ENCODE measurements around the gene RYR1. TPM values are rescaled to one million over a fixed set of nuclear protein-coding genes. Genes with fewer than 3 reads are reported as not detected.
"Not testable (repeated sequence)": the region's sequence is repeated elsewhere in the genome, so short reads cannot be mapped to it uniquely, and the experiment has no call there.

The RYR1 gene
- total RNA-seq, 4 donors from 2014 or later: 0.20 to 2.1 (median 1.4) TPM

DNA sequence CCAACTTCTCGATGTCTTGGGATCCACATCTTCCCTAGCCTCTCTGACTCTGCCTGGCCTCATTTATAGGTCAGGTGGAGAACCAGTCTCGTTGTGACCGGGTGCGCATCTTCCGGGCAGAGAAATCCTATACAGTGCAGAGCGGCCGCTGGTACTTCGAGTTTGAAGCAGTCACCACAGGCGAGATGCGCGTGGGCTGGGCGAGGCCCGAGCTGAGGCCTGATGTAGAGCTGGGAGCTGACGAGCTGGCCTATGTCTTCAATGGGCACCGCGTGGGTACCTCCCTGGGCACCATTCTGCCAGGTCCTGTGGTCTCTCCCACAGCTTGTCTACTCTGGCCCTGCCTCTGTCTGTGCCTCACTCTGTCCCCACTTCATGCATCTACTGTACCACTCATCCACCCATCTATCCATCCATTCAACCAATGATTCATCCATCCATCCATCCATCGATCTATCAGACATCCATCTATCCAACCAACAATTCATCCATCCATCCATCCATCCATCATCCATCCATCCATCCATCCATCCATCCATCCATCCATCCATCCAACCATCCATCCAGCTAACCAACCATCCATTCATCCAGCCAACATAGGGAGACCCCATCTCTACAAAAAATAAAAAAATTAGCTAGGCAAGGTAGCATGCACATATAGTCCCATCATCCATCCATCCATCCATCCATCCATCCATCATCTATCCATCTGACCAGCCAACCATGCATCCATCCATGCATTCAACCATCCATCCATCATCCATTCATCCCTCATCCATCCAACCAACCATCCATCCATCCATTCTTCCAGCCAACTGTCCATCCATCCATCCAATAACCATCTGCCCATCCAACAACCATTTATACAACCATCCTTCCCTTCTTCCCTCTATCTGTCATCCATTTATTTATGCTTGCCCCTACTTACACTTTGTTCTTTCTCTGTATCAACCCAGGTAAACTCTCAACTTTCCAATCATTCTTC is 34.3 kb downstream of the RYR1 start:
- TF ChIP-seq POLR2AphosphoS5 (IDR thresholded peaks at IDR 0.05) (no peak), POLR2A (IDR thresholded peaks at IDR 0.05) (no peak), EP300 (IDR thresholded peaks at IDR 0.05; ENCODE audit: low read depth) (no peak)
- TF ChIP-seq, protein P1, sequence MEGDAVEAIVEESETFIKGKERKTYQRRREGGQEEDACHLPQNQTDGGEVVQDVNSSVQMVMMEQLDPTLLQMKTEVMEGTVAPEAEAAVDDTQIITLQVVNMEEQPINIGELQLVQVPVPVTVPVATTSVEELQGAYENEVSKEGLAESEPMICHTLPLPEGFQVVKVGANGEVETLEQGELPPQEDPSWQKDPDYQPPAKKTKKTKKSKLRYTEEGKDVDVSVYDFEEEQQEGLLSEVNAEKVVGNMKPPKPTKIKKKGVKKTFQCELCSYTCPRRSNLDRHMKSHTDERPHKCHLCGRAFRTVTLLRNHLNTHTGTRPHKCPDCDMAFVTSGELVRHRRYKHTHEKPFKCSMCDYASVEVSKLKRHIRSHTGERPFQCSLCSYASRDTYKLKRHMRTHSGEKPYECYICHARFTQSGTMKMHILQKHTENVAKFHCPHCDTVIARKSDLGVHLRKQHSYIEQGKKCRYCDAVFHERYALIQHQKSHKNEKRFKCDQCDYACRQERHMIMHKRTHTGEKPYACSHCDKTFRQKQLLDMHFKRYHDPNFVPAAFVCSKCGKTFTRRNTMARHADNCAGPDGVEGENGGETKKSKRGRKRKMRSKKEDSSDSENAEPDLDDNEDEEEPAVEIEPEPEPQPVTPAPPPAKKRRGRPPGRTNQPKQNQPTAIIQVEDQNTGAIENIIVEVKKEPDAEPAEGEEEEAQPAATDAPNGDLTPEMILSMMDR (IDR thresholded peaks at IDR 0.05): no peak
- in situ Hi-C loops (cut with MboI; ENCODE audit: low pct_ligation_motif_present in 1 of 4, low pct_unique_long_range_greater_than_20kb in 1 of 4, low sequenced_read_pairs in 3 of 4): no loop called here
- 87 to 92% methylated on average over 12 to 17 of the region's 17 CpGs for WGBS, 2 donors (ENCODE audit: low coverage in 1 of 2)
- Histone ChIP-seq H3K27ac (no peak overlapping the region), H3K9me3 (no peaks in the 10 kb centered on the region), H3K36me3 (no peaks in the 10 kb centered on the region), H3K4me3 (no peak overlapping the region), H3K27me3 (no peaks in the 10 kb centered on the region), H3K4me1 (no peaks in the 10 kb centered on the region)
- DNase-seq: no peak
- intact Hi-C loops (cut with DNase I; ENCODE audit: low total_unique reads): no loop called here

DNA sequence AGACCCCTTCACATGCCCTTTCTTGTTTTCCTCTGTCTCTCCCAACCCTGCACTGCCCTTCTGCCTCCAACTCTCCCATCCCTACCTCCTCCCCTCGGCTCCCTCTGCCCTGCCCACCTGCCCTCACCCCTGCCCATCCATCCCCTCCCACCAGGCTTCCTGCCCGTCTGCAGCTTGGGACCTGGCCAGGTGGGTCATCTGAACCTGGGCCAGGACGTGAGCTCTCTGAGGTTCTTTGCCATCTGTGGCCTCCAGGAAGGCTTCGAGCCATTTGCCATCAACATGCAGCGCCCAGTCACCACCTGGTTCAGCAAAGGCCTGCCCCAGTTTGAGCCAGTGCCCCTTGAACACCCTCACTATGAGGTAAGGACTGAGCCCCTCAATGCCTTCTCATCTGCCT is 35.7 kb downstream of the RYR1 start:
- Histone ChIP-seq H3K27me3 (no peaks in the 10 kb centered on the region), H3K9me3 (no peaks in the 10 kb centered on the region), H3K27ac (no peak overlapping the region), H3K36me3 (no peaks in the 10 kb centered on the region), H3K4me3 (no peak overlapping the region), H3K4me1 (no peaks in the 10 kb centered on the region)
- DNase-seq: no peak
- TF ChIP-seq POLR2A (IDR thresholded peaks at IDR 0.05) (no peak), EP300 (IDR thresholded peaks at IDR 0.05; ENCODE audit: low read depth) (no peak), POLR2AphosphoS5 (IDR thresholded peaks at IDR 0.05) (no peak)
- TF ChIP-seq, protein P1 (IDR thresholded peaks at IDR 0.05): no peak
- intact Hi-C loops (cut with DNase I; ENCODE audit: low total_unique reads): no loop called here
- in situ Hi-C loops (cut with MboI; ENCODE audit: low pct_ligation_motif_present in 1 of 4, low pct_unique_long_range_greater_than_20kb in 1 of 4, low sequenced_read_pairs in 3 of 4): no loop called here
- WGBS, 2 donors (ENCODE audit: low coverage in 1 of 2): 54% methylated on average over 5 of the region's 5 CpGs; no CpG with 5 or more reads in 1 of the 2 donors

DNA sequence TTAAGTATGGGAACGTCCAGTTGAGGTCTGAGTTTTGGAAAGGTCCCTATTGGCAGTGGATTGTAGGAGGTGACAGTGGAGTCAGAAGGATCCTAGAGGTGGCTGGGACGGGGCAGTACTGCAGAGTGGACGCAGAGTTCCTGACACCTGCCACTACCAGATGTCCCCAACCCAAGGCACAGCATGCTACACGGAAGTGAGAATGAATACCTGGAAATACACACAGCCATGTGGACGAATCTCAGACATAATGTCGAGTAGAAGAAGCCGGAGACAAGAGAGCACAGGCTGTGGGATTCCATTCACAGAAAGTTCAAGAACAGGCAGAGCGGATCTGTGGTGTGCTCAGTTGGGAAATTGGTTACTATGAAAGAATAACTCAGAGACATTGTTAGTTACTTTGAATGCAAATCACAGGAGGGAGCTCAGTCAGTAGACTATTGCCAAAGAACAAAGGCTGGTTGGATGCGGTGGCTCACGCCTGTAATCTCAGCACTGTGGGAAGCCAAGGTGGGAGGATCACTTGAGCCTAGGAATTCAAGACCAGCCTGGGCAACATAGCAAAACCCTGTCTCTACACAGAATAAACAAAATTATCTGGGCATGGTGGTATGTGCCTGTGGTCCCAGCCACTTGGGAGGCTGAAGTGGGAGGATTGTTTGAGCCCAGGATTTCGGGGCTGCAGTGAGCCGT is 37.4 kb downstream of the RYR1 start:
- 68 to 75% methylated on average over 7 to 12 of the region's 12 CpGs for WGBS, 2 donors (ENCODE audit: low coverage in 1 of 2)
- no peaks in the 10 kb centered on the region for H3K4me1 ChIP-seq

DNA sequence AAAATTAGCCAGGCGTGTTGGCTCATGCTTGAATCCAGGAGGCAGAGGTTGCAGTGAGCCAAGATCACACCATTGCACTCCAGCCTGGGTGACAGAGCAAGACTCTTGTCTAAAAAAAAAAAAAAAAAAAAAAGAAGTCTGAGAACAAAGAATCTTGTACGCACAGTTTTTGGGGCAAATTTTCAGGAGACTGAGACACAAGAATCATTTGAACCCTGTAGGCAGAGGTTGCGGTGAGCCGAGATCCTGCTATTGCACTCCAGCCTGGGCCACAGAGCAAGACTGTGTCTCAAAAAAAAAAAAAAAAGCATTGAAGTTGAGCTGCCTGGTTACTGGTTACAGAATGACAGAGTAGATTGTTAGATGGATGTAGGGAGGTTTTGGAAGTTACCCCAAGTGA is 39.2 kb downstream of the RYR1 start:
- 85% methylated on average over 4 of the region's 4 CpGs; no CpG with 5 or more reads in 1 of the 2 donors for WGBS, 2 donors (ENCODE audit: low coverage in 1 of 2)
- DNase-seq; H3K27me3 ChIP-seq; H3K4me3 ChIP-seq; in situ Hi-C loops (cut with MboI; ENCODE audit: low pct_ligation_motif_present in 1 of 4, low pct_unique_long_range_greater_than_20kb in 1 of 4, low sequenced_read_pairs in 3 of 4); H3K4me1 ChIP-seq; intact Hi-C loops (cut with DNase I; ENCODE audit: low total_unique reads); H3K27ac ChIP-seq; H3K9me3 ChIP-seq; H3K36me3 ChIP-seq: not testable (repeated sequence)

More for the DNA sequence above, 37.4 kb downstream of the RYR1 start:
- TF ChIP-seq, protein P1 (IDR thresholded peaks at IDR 0.05): no peak
- no peak for TF ChIP-seq POLR2AphosphoS5 (IDR thresholded peaks at IDR 0.05)
- TF ChIP-seq POLR2A (IDR thresholded peaks at IDR 0.05): no peak
- no peak for TF ChIP-seq EP300 (IDR thresholded peaks at IDR 0.05; ENCODE audit: low read depth)
- Histone ChIP-seq H3K27me3 (no peaks in the 10 kb centered on the region), H3K36me3 (no peaks in the 10 kb centered on the region), H3K4me3 (no peak overlapping the region), H3K27ac (no peak overlapping the region), H3K9me3 (no peaks in the 10 kb centered on the region)
- intact Hi-C loops (cut with DNase I; ENCODE audit: low total_unique reads) (no loop called here), in situ Hi-C loops (cut with MboI; ENCODE audit: low pct_ligation_motif_present in 1 of 4, low pct_unique_long_range_greater_than_20kb in 1 of 4, low sequenced_read_pairs in 3 of 4) (no loop called here)
- no peak for DNase-seq

Data from transverse colon (tissue), 4 donors.